Upper lobe of right lung (tissue), 1 donor: ENCODE measurements around the gene ESRRB. TPM values are rescaled to one million over a fixed set of nuclear protein-coding genes. Genes with fewer than 3 reads are reported as not detected.

Experiments used
- ATAC-seq: fragments of 200-7000 bp; cut with Tn5 transposase; one replicate; pipeline ENCODE4 v1.9.1; 2020; ENCODE audit warnings: mild to moderate bottlenecking, moderate library complexity
- DNase-seq: peaks from one replicate; pipeline ENCODE4 v3.0.0-alpha.2; 2020
- H3K27ac ChIP-seq: fragments of 200-600 bp; one replicate; pipeline ENCODE4 v1.8.0; 2022
- H3K27me3 ChIP-seq: fragments of 200-600 bp; one replicate; pipeline ENCODE4 v1.8.0; 2022; ENCODE audit warnings: mild to moderate bottlenecking
- H3K36me3 ChIP-seq: fragments of 200-600 bp; one replicate; pipeline ENCODE4 v1.8.0; 2022
- H3K4me1 ChIP-seq: fragments of 200-600 bp; one replicate; pipeline ENCODE4 v1.8.0; 2022
- H3K4me3 ChIP-seq: fragments of 200-600 bp; one replicate; pipeline ENCODE4 v1.8.0; 2022; ENCODE audit warnings: mild to moderate bottlenecking
- H3K9me3 ChIP-seq: fragments of 200-600 bp; one replicate; pipeline ENCODE4 v1.8.0; 2022
- intact Hi-C: fragments of 100-400 bp; cut with DNase I; formaldehyde crosslinking; loops from one replicate; pipeline ENCODE4 v1.11.0; 2022
- total RNA-seq: library from RNA; stranded (reverse); fragmentation: NEBNext Ultra II Directional; extraction: Animal tissue kit (Norgen Biotek cat#: 25700); gene quantifications from one replicate; pipeline ENCODE4 v1.2.1, GENCODE V29; 2021
- TF ChIP-seq, protein P1 (sequence below): fragments of 200-600 bp; IDR thresholded peaks from one replicate; pipeline ENCODE4 v1.8.0; 2022; ENCODE audit warnings: antibody characterized with exemption
- donor health status: DM: no; HTN: yes; CAD: no; lungs with severe emphysema.

ESRRB gene
- total RNA-seq, 1 donor from 2014 or later, result not detected

DNA sequence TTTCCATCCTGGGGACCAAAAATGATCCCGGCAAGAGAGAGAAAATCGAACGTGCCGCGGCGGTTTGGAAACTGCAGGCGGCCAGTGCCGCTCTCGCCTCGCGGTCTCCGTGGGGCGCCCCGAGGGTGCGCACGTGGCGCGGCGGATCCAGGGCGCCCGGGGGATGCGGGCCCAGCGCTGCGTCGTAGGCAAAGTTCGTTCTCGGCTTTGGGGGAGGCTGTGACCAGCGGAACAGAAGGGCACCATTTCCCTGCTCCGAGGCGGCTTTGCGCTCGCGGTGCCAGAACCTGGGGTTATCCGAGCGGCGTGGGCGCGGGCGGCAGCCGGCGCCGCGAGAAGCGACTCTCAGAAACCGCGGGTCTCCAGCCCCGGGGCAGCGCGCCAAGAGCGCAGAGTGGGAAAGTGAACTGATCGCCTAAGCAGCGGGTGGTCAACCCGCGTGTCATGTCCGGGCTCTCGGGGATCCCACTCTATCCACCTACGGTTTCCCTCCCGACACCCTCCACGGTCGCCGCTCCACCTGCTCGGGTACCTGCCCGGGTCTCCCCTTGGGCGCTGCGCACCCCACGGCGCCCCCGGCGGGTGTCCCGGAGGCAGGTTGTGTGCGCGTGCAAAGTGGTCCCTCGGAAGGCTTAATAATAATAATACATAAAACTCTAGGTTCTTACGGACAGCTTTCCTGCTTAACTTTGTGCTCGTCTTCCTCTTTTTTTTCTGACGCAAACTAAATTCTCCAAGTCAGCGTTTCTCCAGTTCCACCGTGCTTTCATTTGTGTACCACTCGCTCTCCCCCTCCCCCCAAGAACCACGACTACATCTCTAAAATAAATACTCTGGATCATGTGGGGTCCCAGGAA is 1.2 kb downstream of the ESRRB start:
- intact Hi-C loops, result no loop called here
- TF ChIP-seq, protein P1, sequence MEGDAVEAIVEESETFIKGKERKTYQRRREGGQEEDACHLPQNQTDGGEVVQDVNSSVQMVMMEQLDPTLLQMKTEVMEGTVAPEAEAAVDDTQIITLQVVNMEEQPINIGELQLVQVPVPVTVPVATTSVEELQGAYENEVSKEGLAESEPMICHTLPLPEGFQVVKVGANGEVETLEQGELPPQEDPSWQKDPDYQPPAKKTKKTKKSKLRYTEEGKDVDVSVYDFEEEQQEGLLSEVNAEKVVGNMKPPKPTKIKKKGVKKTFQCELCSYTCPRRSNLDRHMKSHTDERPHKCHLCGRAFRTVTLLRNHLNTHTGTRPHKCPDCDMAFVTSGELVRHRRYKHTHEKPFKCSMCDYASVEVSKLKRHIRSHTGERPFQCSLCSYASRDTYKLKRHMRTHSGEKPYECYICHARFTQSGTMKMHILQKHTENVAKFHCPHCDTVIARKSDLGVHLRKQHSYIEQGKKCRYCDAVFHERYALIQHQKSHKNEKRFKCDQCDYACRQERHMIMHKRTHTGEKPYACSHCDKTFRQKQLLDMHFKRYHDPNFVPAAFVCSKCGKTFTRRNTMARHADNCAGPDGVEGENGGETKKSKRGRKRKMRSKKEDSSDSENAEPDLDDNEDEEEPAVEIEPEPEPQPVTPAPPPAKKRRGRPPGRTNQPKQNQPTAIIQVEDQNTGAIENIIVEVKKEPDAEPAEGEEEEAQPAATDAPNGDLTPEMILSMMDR, result no peak
- Histone ChIP-seq H3K4me3 (peak overlapping the region; percentile 16), H3K36me3 (no peaks in the 10 kb centered on the region), H3K9me3 (no peaks in the 10 kb centered on the region), H3K27ac (no peak overlapping the region), H3K4me1 (peaks cover 9% of the 10 kb centered on the region), H3K27me3 (peaks cover 83% of the 10 kb centered on the region)
- ATAC-seq (no peak), DNase-seq (no peak)

- Histone ChIP-seq H3K4me1 (peaks cover 9% of the 10 kb centered on the region), H3K27me3 (peaks cover 82% of the 10 kb centered on the region), H3K9me3 (no peaks in the 10 kb centered on the region), H3K27ac (no peak overlapping the region), H3K4me3 (no peak overlapping the region), H3K36me3 (no peaks in the 10 kb centered on the region)
- TF ChIP-seq, protein P1, result no peak
- ATAC-seq (no peak), DNase-seq (no peak)
- intact Hi-C loops, result no loop called here
Observed at GRCh38 chr14:76377735-76378074, 1.8 kb downstream of the ESRRB start.

DNA sequence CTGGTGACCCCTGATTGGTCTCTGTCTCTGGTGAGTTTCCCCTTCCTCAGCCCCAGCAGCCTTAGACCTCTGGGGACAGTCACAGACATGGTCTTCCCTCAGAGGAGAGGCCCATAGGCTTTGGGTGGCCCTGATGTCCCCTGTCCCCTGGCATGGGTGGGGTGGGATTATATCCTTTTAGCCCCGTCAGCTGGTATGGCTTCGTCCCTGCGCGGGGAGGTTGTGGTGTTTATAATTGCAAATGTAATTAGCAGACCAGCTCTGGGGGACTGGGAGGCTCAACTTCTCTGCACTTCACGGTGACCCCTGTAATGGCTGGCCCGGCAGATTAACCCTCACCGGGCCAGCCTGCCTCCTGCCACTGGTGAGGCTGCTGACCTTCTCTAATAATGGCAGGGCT is 5.1 kb downstream of the ESRRB start:
- Histone ChIP-seq H3K4me1 (peaks cover 9% of the 10 kb centered on the region), H3K9me3 (no peaks in the 10 kb centered on the region), H3K27me3 (peaks cover 62% of the 10 kb centered on the region), H3K27ac (no peak overlapping the region), H3K36me3 (no peaks in the 10 kb centered on the region), H3K4me3 (no peak overlapping the region)
- no peak for DNase-seq
- no peak for ATAC-seq
- TF ChIP-seq, protein P1, result no peak
- intact Hi-C loops, result no loop called here

- ATAC-seq, result no peak
- intact Hi-C loops, result no loop called here
Observed at GRCh38 chr14:76381817-76382494, 6.0 kb downstream of the ESRRB start.

DNA sequence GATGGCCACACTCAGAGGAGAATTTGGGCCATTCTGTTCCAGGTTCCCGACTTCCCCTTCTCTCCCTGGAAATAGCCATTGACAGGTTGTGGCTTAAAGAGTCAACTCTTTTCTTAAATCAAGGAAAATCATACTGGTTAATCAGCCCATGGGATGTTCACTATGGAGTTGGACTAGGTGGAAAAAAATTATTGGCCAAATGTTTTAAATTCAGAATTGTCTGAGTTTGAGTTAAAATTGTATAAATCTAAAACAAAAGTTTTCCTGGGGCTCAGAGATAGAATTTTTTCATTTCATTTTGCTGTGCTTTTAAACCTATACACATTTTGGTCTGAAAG is 6.5 kb downstream of the ESRRB start:
- no peaks in the 10 kb centered on the region for H3K9me3 ChIP-seq
- H3K27ac ChIP-seq, result no peak overlapping the region
- ATAC-seq (no peak), DNase-seq (no peak)
- H3K36me3 ChIP-seq, result no peaks in the 10 kb centered on the region
- intact Hi-C loops, result no loop called here
- no peak overlapping the region for H3K4me3 ChIP-seq
- H3K4me1 ChIP-seq, result no peaks in the 10 kb centered on the region
- H3K27me3 ChIP-seq, result peaks cover 56% of the 10 kb centered on the region
- TF ChIP-seq, protein P1, result no peak

More at GRCh38 chr14:76381817-76382494, 6.0 kb downstream of the ESRRB start:
- H3K4me1 ChIP-seq, result peaks cover 4% of the 10 kb centered on the region
- no peak overlapping the region for H3K27ac ChIP-seq
- no peak for DNase-seq
- peaks cover 56% of the 10 kb centered on the region for H3K27me3 ChIP-seq
- no peak overlapping the region for H3K4me3 ChIP-seq
- no peaks in the 10 kb centered on the region for H3K36me3 ChIP-seq
- TF ChIP-seq, protein P1, result no peak
- H3K9me3 ChIP-seq, result no peaks in the 10 kb centered on the region
